Myocyte (in vitro differentiated cells): ENCODE measurements around the gene CHRD. TPM values are rescaled to one million over a fixed set of nuclear protein-coding genes. Genes with fewer than 3 reads are reported as not detected.

Source experiments
- DNase-seq: peaks from one replicate; pipeline ENCODE4 v3.0.0-alpha.2; 2012; ENCODE audit warnings: low read depth
- total RNA-seq: library from RNA; depleted of rRNA; stranded (reverse); fragments of >200 nt; gene quantifications from 2 replicates; pipeline ENCODE4 v1.2.3, GENCODE V29; 2014

Gene CHRD
- total RNA-seq, 1 donor from 2014 or later = 8.4 TPM

- DNase-seq = no peak
These were observed 18.8 kb upstream of the CHRD start for GRCh38 chr3:184360929-184361531.

- DNase-seq = peak; percentile 69
These were observed 18.3 kb upstream of the CHRD start, which contains the start of the genes CLCN2 and POLR2H for GRCh38 chr3:184361532-184361931. Gene CLCN2, minus strand, starts transcription at chr3:184361605. Its CDS starts 126 bp downstream, at chr3:184361479. Gene POLR2H, plus strand, starts transcription at chr3:184361710. Its CDS starts 1,783 bp downstream, at chr3:184363493.

- peak; percentile 76 for DNase-seq
These were observed 17.8 kb upstream of the CHRD start for GRCh38 chr3:184361932-184362667.

DNA sequence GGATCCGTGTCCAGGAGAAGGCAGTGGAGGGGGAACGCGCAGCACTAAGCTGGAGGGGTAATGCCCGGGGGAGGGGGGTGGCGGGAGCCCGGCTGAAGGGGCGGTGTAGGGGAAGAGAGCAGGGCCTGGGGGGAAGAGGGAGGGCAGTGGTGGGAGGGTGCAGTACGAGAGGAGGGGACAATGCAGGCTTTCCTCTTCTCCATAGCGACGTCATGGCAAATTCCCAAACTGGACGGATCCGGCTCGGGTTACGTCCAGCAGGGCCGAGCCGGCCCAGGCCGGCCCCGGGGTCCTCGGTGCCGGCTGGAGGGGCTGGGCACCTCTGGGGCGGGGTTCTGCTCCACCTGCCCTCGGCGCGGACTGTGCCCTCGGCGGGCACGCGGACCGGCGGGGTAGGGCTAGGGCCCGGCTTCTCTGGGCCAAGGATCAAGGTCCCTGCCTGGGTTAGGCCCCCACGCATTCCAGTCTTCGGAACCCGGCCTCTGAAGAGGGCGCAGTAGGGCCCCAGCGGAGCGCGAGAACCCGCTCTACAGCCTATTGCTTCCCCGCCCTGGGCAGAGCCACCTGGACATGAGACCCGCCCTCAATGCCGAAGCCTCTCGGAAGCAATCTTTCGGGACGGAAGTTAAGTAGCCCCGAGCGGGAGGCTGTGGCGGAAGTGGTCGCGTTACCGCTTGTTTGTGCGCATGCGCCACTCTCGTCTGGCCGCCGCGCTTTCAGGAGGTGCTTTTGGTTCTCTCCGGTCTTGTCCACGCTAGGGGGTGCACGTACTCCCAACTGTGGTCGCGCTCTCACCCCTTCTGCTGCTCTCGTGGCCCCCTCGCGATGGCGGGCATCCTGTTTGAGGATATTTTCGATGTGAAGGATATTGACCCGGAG lies 16.9 kb upstream of the CHRD start:
- DNase-seq = peak; percentile 98

- peak; percentile 45 for DNase-seq
These were observed 13.1 kb upstream of the CHRD start for GRCh38 chr3:184366619-184367289.

- no peak for DNase-seq
These were observed 11.7 kb upstream of the CHRD start for GRCh38 chr3:184368116-184368515.

- DNase-seq = peak; percentile 90
These were observed 11.2 kb upstream of the CHRD start for GRCh38 chr3:184368586-184369183.

DNA sequence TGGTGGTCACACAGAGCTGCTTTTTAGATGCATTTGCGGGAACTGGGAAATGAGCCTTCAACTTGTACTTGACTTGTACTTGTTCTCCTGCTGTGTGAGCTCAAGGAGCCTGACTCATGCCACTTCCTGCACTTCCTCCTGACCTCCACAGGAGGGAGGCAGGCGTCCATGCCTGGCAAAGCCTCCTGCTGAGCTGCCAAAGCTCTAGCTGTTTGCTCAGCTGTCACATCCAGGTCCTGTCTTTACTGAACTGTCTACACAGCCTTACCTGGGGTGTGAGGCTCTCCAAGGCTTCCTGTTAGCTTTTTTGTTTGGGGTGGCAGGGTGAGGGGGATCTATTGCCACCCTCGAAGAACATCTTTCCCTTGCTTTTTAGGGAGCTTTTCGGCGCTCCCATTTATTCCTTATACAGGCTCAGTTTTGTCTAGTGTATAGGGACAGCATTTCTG lies 8.3 kb upstream of the CHRD start:
- DNase-seq = peak; percentile 91

DNA sequence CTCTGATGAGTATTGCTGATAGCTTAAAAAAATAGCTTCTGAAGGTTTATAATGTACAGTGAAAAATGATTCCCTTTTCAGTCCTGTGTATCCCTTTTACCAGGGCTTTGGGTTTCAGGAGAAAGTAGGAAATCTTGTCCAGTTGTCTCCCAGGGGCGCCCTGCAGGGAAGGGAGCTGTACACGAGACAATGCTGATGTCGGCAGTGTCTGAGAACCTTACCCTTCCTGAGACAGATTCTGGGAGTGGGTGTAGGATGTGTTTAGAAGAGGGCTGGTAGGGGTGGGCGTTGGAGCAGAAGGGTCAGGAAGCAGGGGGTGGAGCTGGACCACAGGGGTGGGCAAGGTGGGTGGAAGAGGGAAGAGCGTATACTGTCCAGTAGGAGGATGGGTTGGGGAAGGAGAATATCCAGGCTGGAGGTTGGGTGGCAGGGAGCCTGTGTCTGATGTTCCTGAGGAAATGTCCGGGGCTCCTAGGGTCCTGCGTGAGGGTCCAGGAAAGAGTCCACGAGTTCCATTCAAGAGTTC lies 7.5 kb upstream of the CHRD start:
- no peak for DNase-seq

DNA sequence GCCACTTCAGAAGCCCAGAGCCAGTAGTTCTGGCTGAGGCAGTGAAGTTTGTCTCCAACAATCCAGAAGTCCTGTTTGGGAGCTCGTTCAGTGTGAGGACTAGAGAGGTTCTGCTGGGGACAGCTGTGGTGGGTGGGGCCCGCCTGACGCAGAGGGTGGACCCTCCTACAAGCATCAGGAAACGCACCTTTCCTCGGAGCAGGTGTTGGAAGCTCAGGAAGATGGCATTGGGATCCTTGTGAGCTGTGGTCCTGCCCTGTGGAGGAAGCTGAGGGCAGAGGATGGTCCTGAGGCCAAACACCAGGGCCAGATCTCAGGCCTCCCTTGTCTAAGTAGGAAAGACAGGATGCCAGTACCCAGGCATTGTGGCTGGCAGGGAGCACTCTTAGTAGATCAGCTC lies 6.9 kb upstream of the CHRD start:
- DNase-seq = no peak

DNA sequence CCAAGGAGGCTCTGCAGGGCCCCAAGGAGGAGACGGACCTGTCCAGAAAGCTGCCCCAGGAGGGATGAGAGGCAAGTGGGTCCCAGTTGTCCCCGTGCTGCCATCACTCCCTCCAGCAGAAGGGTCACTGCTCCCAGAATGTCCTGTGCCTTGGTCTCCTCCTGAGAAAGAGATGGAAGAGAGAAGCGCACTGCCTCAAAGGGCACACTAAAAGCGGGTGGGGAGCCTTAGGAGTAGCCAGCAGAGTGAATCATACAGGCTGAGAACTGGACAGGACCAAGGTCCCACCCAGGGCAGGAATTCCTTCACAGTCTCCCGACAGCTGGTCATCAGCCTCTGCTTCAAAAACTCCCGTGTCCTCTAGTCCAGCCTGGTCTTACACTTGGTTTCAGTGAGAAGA lies 6.4 kb upstream of the CHRD start:
- DNase-seq = peak; percentile 88

DNA sequence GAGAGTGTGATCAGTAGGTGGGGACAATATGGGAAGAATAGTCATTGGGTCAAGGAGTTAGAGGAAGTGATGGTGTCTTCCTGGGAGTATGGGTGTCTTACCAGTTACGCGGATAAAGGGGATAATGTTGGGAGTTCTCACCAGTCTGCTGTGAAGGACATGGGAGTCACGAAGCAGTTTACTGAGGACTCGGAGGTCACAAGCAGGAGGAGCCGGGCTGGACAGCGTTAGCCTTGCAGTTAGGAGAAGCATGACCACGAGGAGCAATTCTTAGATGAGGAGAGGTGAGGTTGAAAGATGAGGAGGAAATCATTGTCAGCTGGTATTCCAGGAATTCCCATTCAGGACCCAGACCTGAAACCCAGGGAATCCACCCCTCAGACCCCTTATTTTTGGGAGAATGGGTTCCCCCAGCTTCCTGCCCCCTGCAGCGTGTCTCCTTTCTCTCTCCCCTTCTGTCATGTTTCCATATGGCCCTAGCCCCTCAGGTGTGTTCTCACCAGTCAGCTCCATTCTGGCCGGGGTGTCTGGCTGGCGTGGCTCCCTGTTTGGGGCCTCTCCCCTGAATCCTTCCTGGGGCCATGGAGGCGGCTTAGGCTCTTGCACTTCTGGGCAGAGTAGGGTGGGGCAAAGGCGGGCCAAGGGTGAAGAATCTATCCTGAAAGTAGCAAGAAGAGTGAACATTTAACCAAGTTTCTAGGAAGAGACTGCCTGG lies 4.0 kb upstream of the CHRD start:
- no peak for DNase-seq

DNA sequence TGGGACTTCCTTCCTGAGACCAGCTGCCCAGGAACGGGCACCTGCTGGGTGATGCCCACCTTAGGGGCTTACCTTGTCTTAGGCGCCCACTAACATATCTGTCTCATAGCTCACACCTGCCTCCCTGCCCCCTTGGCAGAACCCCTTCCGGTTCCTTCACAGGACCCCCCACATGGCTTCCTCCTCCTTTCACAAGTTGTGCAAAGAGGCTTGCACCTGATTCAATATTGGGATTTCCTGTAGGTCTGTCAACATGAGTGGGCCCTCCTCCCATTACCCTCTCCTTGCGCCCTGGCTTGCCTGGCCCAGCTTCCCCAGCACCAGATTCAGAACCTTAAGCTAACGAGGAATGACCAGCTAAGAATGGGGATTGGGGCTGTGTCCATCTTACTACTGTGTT lies 2.5 kb upstream of the CHRD start:
- DNase-seq = no peak

- DNase-seq = no peak
These were observed 1.9 kb upstream of the CHRD start, which contains the start of gene THPO for GRCh38 chr3:184377882-184378445. Gene THPO, minus strand, starts transcription at chr3:184378207. Its CDS starts 1,948 bp downstream, at chr3:184376259.

DNA sequence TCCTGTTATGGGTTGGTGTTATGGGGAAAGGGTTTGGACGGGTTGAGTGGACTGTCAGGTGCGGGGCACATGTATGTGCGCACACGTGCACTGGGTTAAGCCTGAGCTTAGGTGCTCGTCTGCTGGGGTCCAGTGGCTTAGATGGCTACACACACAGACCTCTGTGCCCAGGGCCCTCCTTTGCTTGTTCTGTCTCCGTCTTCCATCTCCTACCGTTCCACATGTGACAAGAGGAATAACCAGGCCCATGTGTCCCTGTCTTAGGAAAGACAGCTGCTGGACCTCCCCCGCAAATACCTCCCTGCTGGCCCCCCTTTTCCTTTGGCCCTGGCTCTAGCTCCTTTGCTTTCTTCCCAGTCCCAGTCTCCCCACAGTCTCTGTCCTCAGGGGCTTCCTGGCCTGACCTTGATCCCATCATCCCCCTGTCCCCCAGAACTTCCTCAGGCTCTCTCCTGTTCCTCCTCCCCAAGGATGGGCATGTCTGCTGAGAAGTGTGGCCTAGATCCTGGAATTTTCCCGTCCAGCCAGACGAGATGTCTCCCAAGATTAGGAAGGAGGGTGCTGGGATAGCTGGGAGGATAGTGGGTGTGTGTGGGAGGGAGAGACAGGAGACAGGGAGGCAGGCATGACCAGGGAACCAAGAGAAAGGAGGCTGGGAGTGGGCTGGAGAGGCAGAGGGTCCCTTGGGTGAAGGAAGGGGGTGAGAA lies 1.1 kb upstream of the CHRD start:
- DNase-seq = peak; percentile 58

DNA sequence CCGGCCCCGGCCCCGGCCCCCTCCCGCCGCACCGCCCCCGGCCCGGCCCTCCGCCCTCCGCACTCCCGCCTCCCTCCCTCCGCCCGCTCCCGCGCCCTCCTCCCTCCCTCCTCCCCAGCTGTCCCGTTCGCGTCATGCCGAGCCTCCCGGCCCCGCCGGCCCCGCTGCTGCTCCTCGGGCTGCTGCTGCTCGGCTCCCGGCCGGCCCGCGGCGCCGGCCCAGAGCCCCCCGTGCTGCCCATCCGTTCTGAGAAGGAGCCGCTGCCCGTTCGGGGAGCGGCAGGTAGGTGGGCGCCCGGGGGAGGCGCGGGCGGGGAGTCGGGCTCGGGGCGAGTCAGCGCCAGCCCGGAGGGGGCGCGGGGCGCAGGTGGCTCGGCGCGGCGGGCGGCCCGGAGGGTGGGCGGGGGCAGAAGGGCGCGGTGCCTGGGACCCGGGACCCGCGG lies 352 bp downstream of the CHRD start:
- DNase-seq = peak; percentile 68

GRCh38 chr3:184380627-184381260 lies 890 bp downstream of the CHRD start:
- no peak for DNase-seq
